Hepatocyte (in vitro differentiated cells): ENCODE data around the gene ARL6IP5.

Experiments
- EZH2 ChIP-seq: fragments of 200-600 bp; sonication (generic); IDR thresholded peaks from 2 replicates; pipeline ENCODE4 v1.6.1; 2016; ENCODE audit warnings: antibody characterized with exemption, mild to moderate bottlenecking, borderline replicate concordance
- EZH2phosphoT487 ChIP-seq: fragments of 200-600 bp; sonication (generic); IDR thresholded peaks from one replicate; pipeline ENCODE4 v1.6.1; 2018; ENCODE audit warnings: antibody characterized with exemption, mild to moderate bottlenecking, low read depth, moderate library complexity; ENCODE audit not compliant: unreplicated experiment, severe bottlenecking
- TF ChIP-seq, protein P1 (sequence below): fragments of 200-600 bp; sonication (generic); IDR thresholded peaks from 2 replicates; pipeline ENCODE4 v1.5.1; 2016; ENCODE audit warnings: antibody characterized with exemption, mild to moderate bottlenecking; ENCODE audit not compliant: poor library complexity

DNA sequence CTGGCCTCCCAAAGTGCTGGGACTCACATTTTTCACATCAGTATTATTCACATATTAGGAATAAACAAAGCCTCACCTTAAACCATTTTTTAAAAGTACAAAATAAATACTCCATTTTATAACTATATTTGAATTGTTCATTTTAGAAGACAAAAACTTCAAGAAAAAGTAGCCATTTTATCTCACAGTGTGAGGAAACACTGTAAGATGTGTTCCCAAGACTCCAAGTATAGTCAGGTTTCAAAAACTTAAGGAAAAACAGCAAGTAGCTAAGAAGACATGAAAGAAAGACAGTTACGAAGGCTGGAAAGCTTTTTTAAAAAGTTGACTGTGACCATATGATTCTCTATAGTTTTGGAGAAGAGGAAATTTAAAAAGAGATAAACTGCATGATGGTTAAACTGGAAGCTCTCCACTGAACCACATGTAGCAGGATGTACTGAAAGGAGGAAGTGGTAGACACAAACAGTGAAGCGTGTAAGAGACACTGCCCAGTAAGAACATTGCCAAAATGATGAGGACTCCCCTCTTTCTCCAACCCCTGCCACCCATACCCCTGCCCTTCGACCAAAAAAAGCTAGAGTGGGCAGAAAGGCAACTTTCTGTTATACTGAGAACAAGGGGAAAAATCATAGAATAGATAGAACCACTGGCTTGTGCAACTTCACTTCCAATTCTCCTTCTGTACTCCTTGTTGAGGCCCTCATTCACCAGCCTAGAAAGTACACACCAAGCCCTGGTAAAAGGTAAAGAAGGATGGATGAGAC lies 26.4 kb upstream of the ARL6IP5 start:
- TF ChIP-seq, protein P1, sequence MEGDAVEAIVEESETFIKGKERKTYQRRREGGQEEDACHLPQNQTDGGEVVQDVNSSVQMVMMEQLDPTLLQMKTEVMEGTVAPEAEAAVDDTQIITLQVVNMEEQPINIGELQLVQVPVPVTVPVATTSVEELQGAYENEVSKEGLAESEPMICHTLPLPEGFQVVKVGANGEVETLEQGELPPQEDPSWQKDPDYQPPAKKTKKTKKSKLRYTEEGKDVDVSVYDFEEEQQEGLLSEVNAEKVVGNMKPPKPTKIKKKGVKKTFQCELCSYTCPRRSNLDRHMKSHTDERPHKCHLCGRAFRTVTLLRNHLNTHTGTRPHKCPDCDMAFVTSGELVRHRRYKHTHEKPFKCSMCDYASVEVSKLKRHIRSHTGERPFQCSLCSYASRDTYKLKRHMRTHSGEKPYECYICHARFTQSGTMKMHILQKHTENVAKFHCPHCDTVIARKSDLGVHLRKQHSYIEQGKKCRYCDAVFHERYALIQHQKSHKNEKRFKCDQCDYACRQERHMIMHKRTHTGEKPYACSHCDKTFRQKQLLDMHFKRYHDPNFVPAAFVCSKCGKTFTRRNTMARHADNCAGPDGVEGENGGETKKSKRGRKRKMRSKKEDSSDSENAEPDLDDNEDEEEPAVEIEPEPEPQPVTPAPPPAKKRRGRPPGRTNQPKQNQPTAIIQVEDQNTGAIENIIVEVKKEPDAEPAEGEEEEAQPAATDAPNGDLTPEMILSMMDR: no peak
- TF ChIP-seq EZH2 (no peak), EZH2phosphoT487 (no peak)
